Esophagus squamous epithelium (tissue), 4 donors: ENCODE results near the gene ANGPTL2.

ENCODE experiments used
- POLR2A ChIP-seq, 4 donors: fragments of 450-650 bp; IDR thresholded peaks; one replicate each; pipeline ENCODE4 v1.6.1; 2017; ENCODE audit warnings: antibody characterized with exemption in 4 of 4, mild to moderate bottlenecking in 4 of 4, moderate library complexity in 3 of 4
- TF ChIP-seq, protein P1 (sequence below), 6 experiments: fragments of 450-650 bp in 4 of 6; fragments of 200-600 bp in 2 of 6; sonication (generic) in 2 of 6; IDR thresholded peaks; one replicate each; pipeline ENCODE4 v1.5.1; 2016 to 2019; ENCODE audit warnings: antibody characterized with exemption in 6 of 6, mild to moderate bottlenecking in 4 of 6, moderate library complexity in 4 of 6

DNA sequence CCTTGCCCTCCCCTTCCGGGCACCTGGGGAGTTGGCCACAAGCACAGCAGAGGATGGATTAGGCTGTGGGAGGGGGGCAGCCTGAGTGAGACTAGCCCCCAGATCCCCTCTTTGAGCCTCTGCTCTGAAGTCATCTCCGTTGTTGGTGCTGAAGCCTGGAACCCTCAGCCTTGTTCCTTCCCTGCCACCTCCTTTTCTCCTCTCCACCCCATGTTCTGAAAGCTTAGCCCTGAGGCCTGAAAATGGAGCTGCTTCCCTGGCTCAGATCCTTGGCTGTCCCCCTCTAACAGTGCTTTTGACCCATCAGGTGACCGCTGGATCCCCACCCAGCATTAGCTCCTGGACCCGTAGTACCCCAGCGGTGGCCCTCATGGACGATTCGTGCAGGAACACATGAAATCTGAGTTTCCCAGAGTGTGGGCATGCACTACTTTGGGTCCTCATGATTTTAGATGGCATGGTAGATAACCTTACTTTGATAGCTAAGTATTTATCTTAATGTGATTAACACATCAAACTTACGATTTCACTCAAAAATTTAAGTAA is 21.6 kb upstream of the ANGPTL2 start:
- TF ChIP-seq, protein P1, sequence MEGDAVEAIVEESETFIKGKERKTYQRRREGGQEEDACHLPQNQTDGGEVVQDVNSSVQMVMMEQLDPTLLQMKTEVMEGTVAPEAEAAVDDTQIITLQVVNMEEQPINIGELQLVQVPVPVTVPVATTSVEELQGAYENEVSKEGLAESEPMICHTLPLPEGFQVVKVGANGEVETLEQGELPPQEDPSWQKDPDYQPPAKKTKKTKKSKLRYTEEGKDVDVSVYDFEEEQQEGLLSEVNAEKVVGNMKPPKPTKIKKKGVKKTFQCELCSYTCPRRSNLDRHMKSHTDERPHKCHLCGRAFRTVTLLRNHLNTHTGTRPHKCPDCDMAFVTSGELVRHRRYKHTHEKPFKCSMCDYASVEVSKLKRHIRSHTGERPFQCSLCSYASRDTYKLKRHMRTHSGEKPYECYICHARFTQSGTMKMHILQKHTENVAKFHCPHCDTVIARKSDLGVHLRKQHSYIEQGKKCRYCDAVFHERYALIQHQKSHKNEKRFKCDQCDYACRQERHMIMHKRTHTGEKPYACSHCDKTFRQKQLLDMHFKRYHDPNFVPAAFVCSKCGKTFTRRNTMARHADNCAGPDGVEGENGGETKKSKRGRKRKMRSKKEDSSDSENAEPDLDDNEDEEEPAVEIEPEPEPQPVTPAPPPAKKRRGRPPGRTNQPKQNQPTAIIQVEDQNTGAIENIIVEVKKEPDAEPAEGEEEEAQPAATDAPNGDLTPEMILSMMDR (IDR thresholded peaks at IDR 0.05) = no peak
- TF ChIP-seq POLR2A (IDR thresholded peaks at IDR 0.05) = no peak
